Endodermal cell (in vitro differentiated cells): ENCODE measurements around the gene EFNB1. TPM values are rescaled to one million over a fixed set of nuclear protein-coding genes. Genes with fewer than 3 reads are reported as not detected.

ENCODE experiments used
- DNase-seq: peaks from one replicate; pipeline ENCODE4 v3.0.0-alpha.2; 2017
- H3K27ac ChIP-seq: 2 replicates; pipeline ENCODE4 v1.5.1; 2013; ENCODE audit warnings: mild to moderate bottlenecking, low read depth, low read length, moderate library complexity
- H3K27me3 ChIP-seq: 2 replicates; pipeline ENCODE4 v1.6.1; 2013; ENCODE audit warnings: mild to moderate bottlenecking, low read length, moderate library complexity; ENCODE audit not compliant: insufficient read depth, control insufficient read depth, poor library complexity, severe bottlenecking
- H3K36me3 ChIP-seq: 2 replicates; pipeline ENCODE4 v1.7.0; 2013; ENCODE audit warnings: mild to moderate bottlenecking, low read length, moderate library complexity; ENCODE audit not compliant: control insufficient read depth, insufficient read depth
- H3K4me1 ChIP-seq: one replicate; pipeline ENCODE4 v1.7.0; 2013; ENCODE audit warnings: low read length; ENCODE audit not compliant: control insufficient read depth, insufficient read depth
- H3K4me3 ChIP-seq: 2 replicates; pipeline ENCODE4 v1.5.1; 2013; ENCODE audit warnings: mild to moderate bottlenecking, low read length, moderate library complexity
- H3K9ac ChIP-seq: 2 replicates; pipeline ENCODE4 v1.6.1; 2013; ENCODE audit warnings: mild to moderate bottlenecking, low read length, moderate library complexity; ENCODE audit not compliant: poor library complexity, severe bottlenecking; ENCODE audit errors: extremely low read depth
- H3K9me3 ChIP-seq: 2 replicates; pipeline ENCODE4 v1.6.1; 2013; ENCODE audit warnings: mild to moderate bottlenecking, low read length, moderate library complexity; ENCODE audit not compliant: control insufficient read depth
- H3K27ac Mint-ChIP-seq: 2 replicates; pipeline ENCODE4 v1.8.0; 2020; ENCODE audit warnings: mixed read lengths
- H3K27me3 Mint-ChIP-seq: 2 replicates; pipeline ENCODE4 v1.8.0; 2021; ENCODE audit warnings: mild to moderate bottlenecking, mixed read lengths; ENCODE audit not compliant: insufficient read depth
- H3K36me3 Mint-ChIP-seq: 2 replicates; pipeline ENCODE4 v1.8.0; 2020; ENCODE audit warnings: low read depth, mixed read lengths
- H3K4me1 Mint-ChIP-seq: 2 replicates; pipeline ENCODE4 v1.8.0; 2020; ENCODE audit warnings: mixed read lengths
- H3K4me3 Mint-ChIP-seq: 2 replicates; pipeline ENCODE4 v1.8.0; 2020; ENCODE audit warnings: mild to moderate bottlenecking, moderate library complexity, mixed read lengths
- H3K9me3 Mint-ChIP-seq: 2 replicates; pipeline ENCODE4 v1.8.0; 2020; ENCODE audit warnings: mild to moderate bottlenecking, mixed read lengths
- WGBS, 2 experiments: methylation state at CpG; one replicate each; pipeline versions ENCODE4 v1.1.5 to v1.1.7; 2013; ENCODE audit warnings: missing lambda C conversion rate in 2 of 2, mixed read lengths in 1 of 2; ENCODE audit not compliant: insufficient coverage in 1 of 2, insufficient read length in 1 of 2; 5-methylcytosine and 5-hydroxymethylcytosine counted together
- total RNA-seq, 2 donors: library from RNA; stranded (reverse); fragmentation: NEBNext Ultra II Directional in 1 of 2; extraction: Animal tissue kit (Norgen Biotek cat#: 25700) in 1 of 2; gene quantifications; 2 replicates in 1 of 2; 3 replicates in 1 of 2; pipeline ENCODE4 v1.2.1, GENCODE V29; 2021
- TF ChIP-seq, protein P1 (sequence below): fragments of 200-600 bp; sonication (generic); conservative IDR thresholded peaks from 2 replicates; pipeline ENCODE4 v1.5.0; 2021; ENCODE audit warnings: antibody characterized with exemption, mild to moderate bottlenecking

Gene EFNB1
- total RNA-seq, 2 donors from 2014 or later = 11.1 to 13.6 TPM

DNA sequence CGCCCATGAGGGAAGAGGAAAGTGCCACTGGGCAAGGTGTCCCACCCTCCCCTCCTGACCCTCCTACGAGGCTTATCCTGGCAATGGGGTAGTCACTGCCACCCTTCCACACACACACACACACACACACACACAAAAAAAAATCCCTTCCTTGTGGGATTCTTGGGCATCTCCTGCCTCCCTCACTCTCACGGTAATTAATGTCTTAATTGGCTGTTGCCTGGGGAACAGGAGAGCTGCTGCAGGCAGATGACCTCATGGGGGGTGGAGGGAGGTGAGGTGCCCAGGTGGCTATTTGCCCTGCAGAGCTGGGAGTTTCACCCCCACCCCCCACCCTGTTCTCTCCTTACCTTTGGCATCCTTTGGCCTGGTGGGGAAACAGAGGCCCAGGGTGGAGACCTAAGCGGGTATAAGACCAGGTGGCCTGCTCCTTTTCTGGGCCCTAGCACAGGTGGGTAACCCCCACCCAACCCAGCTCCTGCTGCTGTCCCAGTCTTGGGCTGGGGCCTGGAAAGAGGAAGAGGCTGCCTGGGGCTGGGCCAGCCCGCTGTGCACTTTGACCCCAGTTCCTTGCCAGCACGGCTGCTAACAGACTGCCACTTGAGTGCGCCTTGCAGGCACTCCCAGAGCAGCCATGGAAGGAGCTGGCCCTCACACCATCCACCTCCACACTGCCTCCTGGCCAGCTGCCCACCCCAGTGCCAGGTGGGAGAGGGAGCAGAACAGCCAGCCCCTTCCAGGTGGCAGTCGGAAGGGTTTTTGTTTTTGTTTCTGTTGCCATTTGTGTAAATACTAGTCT, 12.6 kb downstream of the EFNB1 start:
- Histone ChIP-seq H3K4me3 (no peak overlapping the region), H3K36me3 (no peaks in the 10 kb centered on the region), H3K27me3 (no peaks in the 10 kb centered on the region), H3K27ac (no peak overlapping the region), H3K9me3 (no peaks in the 10 kb centered on the region), H3K4me1 (no peaks in the 10 kb centered on the region), H3K9ac (no peak overlapping the region)
- no peak for DNase-seq
- WGBS, 2 experiments = 92% methylated on average over 5 of the region's 8 CpGs; no CpG with 5 or more reads in 1 of the 2 experiments
- H3K36me3 Mint-ChIP-seq = peaks cover 4% of the 10 kb centered on the region
- H3K27ac Mint-ChIP-seq = no peak overlapping the region
- peaks cover 4% of the 10 kb centered on the region for H3K27me3 Mint-ChIP-seq
- TF ChIP-seq, protein P1, sequence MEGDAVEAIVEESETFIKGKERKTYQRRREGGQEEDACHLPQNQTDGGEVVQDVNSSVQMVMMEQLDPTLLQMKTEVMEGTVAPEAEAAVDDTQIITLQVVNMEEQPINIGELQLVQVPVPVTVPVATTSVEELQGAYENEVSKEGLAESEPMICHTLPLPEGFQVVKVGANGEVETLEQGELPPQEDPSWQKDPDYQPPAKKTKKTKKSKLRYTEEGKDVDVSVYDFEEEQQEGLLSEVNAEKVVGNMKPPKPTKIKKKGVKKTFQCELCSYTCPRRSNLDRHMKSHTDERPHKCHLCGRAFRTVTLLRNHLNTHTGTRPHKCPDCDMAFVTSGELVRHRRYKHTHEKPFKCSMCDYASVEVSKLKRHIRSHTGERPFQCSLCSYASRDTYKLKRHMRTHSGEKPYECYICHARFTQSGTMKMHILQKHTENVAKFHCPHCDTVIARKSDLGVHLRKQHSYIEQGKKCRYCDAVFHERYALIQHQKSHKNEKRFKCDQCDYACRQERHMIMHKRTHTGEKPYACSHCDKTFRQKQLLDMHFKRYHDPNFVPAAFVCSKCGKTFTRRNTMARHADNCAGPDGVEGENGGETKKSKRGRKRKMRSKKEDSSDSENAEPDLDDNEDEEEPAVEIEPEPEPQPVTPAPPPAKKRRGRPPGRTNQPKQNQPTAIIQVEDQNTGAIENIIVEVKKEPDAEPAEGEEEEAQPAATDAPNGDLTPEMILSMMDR = no peak
- peaks cover 46% of the 10 kb centered on the region for H3K9me3 Mint-ChIP-seq
- peaks cover 5% of the 10 kb centered on the region for H3K4me1 Mint-ChIP-seq
- H3K4me3 Mint-ChIP-seq = no peak overlapping the region

DNA sequence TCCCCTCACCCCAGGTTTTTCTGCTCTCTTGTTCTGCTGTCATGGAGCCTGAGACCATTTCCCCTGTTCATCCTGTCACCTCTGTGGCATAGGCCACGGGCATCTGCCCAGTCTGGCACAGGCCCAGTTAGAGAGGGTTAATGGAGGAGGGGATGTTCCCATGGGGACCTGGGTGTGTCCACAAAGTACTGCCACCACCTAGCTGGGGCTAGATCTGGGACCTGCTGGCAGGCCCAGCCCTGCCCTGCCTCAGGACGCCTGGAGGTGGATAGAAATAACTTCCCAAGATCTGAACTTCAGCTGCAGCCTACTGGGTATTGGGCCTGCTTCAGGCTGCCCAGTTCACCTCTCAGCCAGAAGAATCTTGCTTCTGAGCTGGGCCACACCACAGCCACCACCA, 13.5 kb downstream of the EFNB1 start:
- Histone ChIP-seq H3K9me3 (no peaks in the 10 kb centered on the region), H3K4me1 (no peaks in the 10 kb centered on the region), H3K9ac (no peak overlapping the region), H3K27ac (no peak overlapping the region), H3K27me3 (no peaks in the 10 kb centered on the region), H3K4me3 (no peak overlapping the region), H3K36me3 (no peaks in the 10 kb centered on the region)
- no peak overlapping the region for H3K27ac Mint-ChIP-seq
- H3K4me3 Mint-ChIP-seq = no peak overlapping the region
- peaks cover 44% of the 10 kb centered on the region for H3K9me3 Mint-ChIP-seq
- DNase-seq = no peak
- H3K27me3 Mint-ChIP-seq = no peaks in the 10 kb centered on the region
- 84% methylated on average over 2 of the region's 2 CpGs; no CpG with 5 or more reads in 1 of the 2 experiments for WGBS, 2 experiments
- peaks cover 4% of the 10 kb centered on the region for H3K36me3 Mint-ChIP-seq
- TF ChIP-seq, protein P1 = no peak
- H3K4me1 Mint-ChIP-seq = peaks cover 11% of the 10 kb centered on the region

- Histone ChIP-seq H3K4me3 (no peak overlapping the region), H3K27ac (no peak overlapping the region), H3K9me3 (no peaks in the 10 kb centered on the region), H3K27me3 (no peaks in the 10 kb centered on the region), H3K9ac (no peak overlapping the region), H3K36me3 (no peaks in the 10 kb centered on the region), H3K4me1 (no peaks in the 10 kb centered on the region)
- DNase-seq = no peak
- Mint-ChIP-seq H3K4me3 (no peak overlapping the region), H3K27me3 (peaks cover 6% of the 10 kb centered on the region), H3K9me3 (peaks cover 43% of the 10 kb centered on the region), H3K27ac (no peak overlapping the region), H3K4me1 (peaks cover 11% of the 10 kb centered on the region), H3K36me3 (peaks cover 4% of the 10 kb centered on the region)
- TF ChIP-seq, protein P1 = no peak
- 93 to 100% methylated on average over 1 to 10 of the region's 12 CpGs for WGBS, 2 experiments
Observed at GRCh38 chrX:68842781-68843581, 14.2 kb downstream of the EFNB1 start.
